ENCODE data around the gene WSB1. TPM values are rescaled to one million over a fixed set of nuclear protein-coding genes. Genes with fewer than 3 reads are reported as not detected.

WSB1 gene
- total and polyA plus RNA-seq, 5 donors from 2014 or later = 176 to 280 (median 190) TPM

DNA sequence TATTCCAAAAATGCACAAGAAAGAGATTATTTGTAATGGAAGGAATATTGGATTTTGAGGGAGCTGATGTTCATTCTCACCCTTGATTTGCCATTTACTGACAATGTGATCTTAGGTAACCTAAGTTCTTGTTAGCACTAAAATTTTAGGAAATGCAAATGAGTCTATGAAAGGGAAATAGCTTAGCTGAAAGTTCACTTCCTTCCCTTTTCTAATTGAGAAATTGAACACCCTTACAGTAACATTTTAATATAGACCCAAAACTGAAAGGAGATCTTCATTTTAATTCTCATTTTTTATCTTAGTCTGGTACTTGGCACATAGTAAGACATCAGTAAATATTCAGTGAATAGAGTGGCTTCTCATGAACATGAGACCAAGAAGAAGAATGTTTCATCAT lies 10.9 kb upstream of the WSB1 start:
- Histone ChIP-seq H3K27ac (ENCODE audit: insufficient read depth, low read length, poor library complexity, severe bottlenecking) (no peak overlapping the region), H3K36me3 (ENCODE audit: control insufficient read depth, insufficient read depth, low read length) (no peaks in the 10 kb centered on the region), H3K4me1 (ENCODE audit: control insufficient read depth, insufficient read depth, low read length, poor library complexity, severe bottlenecking) (no peaks in the 10 kb centered on the region), H3K9me3 (ENCODE audit: control insufficient read depth in 2 of 2, low read length in 2 of 2) (no peaks in the 10 kb centered on the region), H3K27me3 (ENCODE audit: control insufficient read depth, insufficient read depth, low read length) (peaks cover 2% of the 10 kb centered on the region), H3K4me3 (ENCODE audit: low read depth, low read length) (no peak overlapping the region)
- H3K4me1 Mint-ChIP-seq = peaks cover 0 to 4% (median 2%) of the 10 kb centered on the region in 4 donors
- H3K27me3 Mint-ChIP-seq = peaks cover 8% of the 10 kb centered on the region
- no peak for DNase-seq
- no peak for ATAC-seq (ENCODE audit: low read depth in 2 of 2)
- no peaks in the 10 kb centered on the region for H3K36me3 Mint-ChIP-seq
- H3K4me3 Mint-ChIP-seq = no peak overlapping the region
- H3K9me3 Mint-ChIP-seq = no peaks in the 10 kb centered on the region
- H3K27ac Mint-ChIP-seq = no peak overlapping the region

- no peaks in the 10 kb centered on the region for H3K9me3 Mint-ChIP-seq
- H3K4me3 Mint-ChIP-seq = no peak overlapping the region
- H3K4me1 Mint-ChIP-seq = peaks cover 0 to 4% (median 2%) of the 10 kb centered on the region in 4 donors
- no peak for ATAC-seq (ENCODE audit: low read depth in 2 of 2)
- Histone ChIP-seq H3K27ac (ENCODE audit: insufficient read depth, low read length, poor library complexity, severe bottlenecking) (no peak overlapping the region), H3K4me3 (ENCODE audit: low read depth, low read length) (no peak overlapping the region), H3K4me1 (ENCODE audit: control insufficient read depth, insufficient read depth, low read length, poor library complexity, severe bottlenecking) (no peaks in the 10 kb centered on the region), H3K9me3 (ENCODE audit: control insufficient read depth in 2 of 2, low read length in 2 of 2) (no peaks in the 10 kb centered on the region), H3K36me3 (ENCODE audit: control insufficient read depth, insufficient read depth, low read length) (no peaks in the 10 kb centered on the region), H3K27me3 (ENCODE audit: control insufficient read depth, insufficient read depth, low read length) (peaks cover 2% of the 10 kb centered on the region)
- H3K27me3 Mint-ChIP-seq = peaks cover 11% of the 10 kb centered on the region
- H3K36me3 Mint-ChIP-seq = no peaks in the 10 kb centered on the region
- no peak for DNase-seq
- no peak overlapping the region for H3K27ac Mint-ChIP-seq
Observed at GRCh38 chr17:27283751-27284150, 10.2 kb upstream of the WSB1 start.

- no peak overlapping the region for H3K4me3 ChIP-seq (ENCODE audit: low read depth, low read length)
- no peaks in the 10 kb centered on the region for H3K9me3 Mint-ChIP-seq
- H3K27ac ChIP-seq (ENCODE audit: insufficient read depth, low read length, poor library complexity, severe bottlenecking) = no peak overlapping the region
- no peak for ATAC-seq (ENCODE audit: low read depth in 2 of 2)
- no peak for DNase-seq
- no peaks in the 10 kb centered on the region for H3K36me3 Mint-ChIP-seq
- peaks cover 0 to 4% (median 2%) of the 10 kb centered on the region in 4 donors for H3K4me1 Mint-ChIP-seq
- H3K27ac Mint-ChIP-seq = no peak overlapping the region
- peaks cover 2% of the 10 kb centered on the region for H3K27me3 ChIP-seq (ENCODE audit: control insufficient read depth, insufficient read depth, low read length)
- H3K27me3 Mint-ChIP-seq = peaks cover 11% of the 10 kb centered on the region
- no peaks in the 10 kb centered on the region for H3K4me1 ChIP-seq (ENCODE audit: control insufficient read depth, insufficient read depth, low read length, poor library complexity, severe bottlenecking)
- H3K9me3 ChIP-seq (ENCODE audit: control insufficient read depth in 2 of 2, low read length in 2 of 2) = no peaks in the 10 kb centered on the region
- H3K36me3 ChIP-seq (ENCODE audit: control insufficient read depth, insufficient read depth, low read length) = no peaks in the 10 kb centered on the region
- no peak overlapping the region for H3K4me3 Mint-ChIP-seq
Observed at GRCh38 chr17:27284811-27285415, 9.0 kb upstream of the WSB1 start.

GRCh38 chr17:27285516-27285915 lies 8.4 kb upstream of the WSB1 start:
- Mint-ChIP-seq H3K27ac (no peak overlapping the region), H3K36me3 (no peaks in the 10 kb centered on the region), H3K4me1 (peaks cover 0 to 4% (median 2%) of the 10 kb centered on the region in 4 donors), H3K9me3 (no peaks in the 10 kb centered on the region), H3K27me3 (peaks cover 11% of the 10 kb centered on the region), H3K4me3 (no peak overlapping the region)
- H3K4me3 ChIP-seq (ENCODE audit: low read depth, low read length) = no peak overlapping the region
- DNase-seq = no peak
- no peak for ATAC-seq (ENCODE audit: low read depth in 2 of 2)
- no peaks in the 10 kb centered on the region for H3K36me3 ChIP-seq (ENCODE audit: control insufficient read depth, insufficient read depth, low read length)
- H3K27ac ChIP-seq (ENCODE audit: insufficient read depth, low read length, poor library complexity, severe bottlenecking) = no peak overlapping the region
- H3K27me3 ChIP-seq (ENCODE audit: control insufficient read depth, insufficient read depth, low read length) = peaks cover 2% of the 10 kb centered on the region
- H3K4me1 ChIP-seq (ENCODE audit: control insufficient read depth, insufficient read depth, low read length, poor library complexity, severe bottlenecking) = no peaks in the 10 kb centered on the region
- no peaks in the 10 kb centered on the region for H3K9me3 ChIP-seq (ENCODE audit: control insufficient read depth in 2 of 2, low read length in 2 of 2)

DNA sequence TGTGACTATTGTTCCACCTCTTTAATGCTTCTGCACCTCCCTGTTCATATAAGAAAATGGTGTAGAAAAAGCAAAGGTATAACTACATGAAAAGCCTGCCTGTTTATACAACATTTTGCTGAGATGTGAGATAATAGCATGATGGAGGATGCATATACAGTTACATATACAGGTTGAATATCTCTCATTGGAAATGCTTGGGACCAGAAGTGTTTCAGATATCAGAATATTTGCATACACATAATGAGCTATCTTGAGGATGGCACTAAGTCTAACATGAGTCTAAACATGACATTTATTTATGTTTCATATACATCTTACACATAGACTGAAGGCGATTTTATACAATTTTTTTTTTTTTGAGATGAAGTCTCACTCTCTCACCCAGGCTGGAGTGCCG lies 5.7 kb upstream of the WSB1 start:
- H3K27me3 ChIP-seq (ENCODE audit: control insufficient read depth, insufficient read depth, low read length) = peaks cover 2% of the 10 kb centered on the region
- Mint-ChIP-seq H3K9me3 (no peaks in the 10 kb centered on the region), H3K36me3 (no peaks in the 10 kb centered on the region), H3K27ac (no peak overlapping the region), H3K27me3 (peaks cover 11% of the 10 kb centered on the region), H3K4me3 (no peak overlapping the region), H3K4me1 (peaks cover 0 to 1% (median under 1%) of the 10 kb centered on the region in 4 donors)
- no peaks in the 10 kb centered on the region for H3K9me3 ChIP-seq (ENCODE audit: control insufficient read depth in 2 of 2, low read length in 2 of 2)
- no peaks in the 10 kb centered on the region for H3K36me3 ChIP-seq (ENCODE audit: control insufficient read depth, insufficient read depth, low read length)
- H3K4me1 ChIP-seq (ENCODE audit: control insufficient read depth, insufficient read depth, low read length, poor library complexity, severe bottlenecking) = peaks cover under 1% of the 10 kb centered on the region
- no peak overlapping the region for H3K4me3 ChIP-seq (ENCODE audit: low read depth, low read length)
- DNase-seq (no peak), ATAC-seq (ENCODE audit: low read depth in 2 of 2) (no peak)
- no peak overlapping the region for H3K27ac ChIP-seq (ENCODE audit: insufficient read depth, low read length, poor library complexity, severe bottlenecking)

GRCh38 chr17:27289856-27290255 lies 4.1 kb upstream of the WSB1 start:
- no peak for ATAC-seq (ENCODE audit: low read depth in 2 of 2)
- Histone ChIP-seq H3K4me3 (ENCODE audit: low read depth, low read length) (no peak overlapping the region), H3K4me1 (ENCODE audit: control insufficient read depth, insufficient read depth, low read length, poor library complexity, severe bottlenecking) (peaks cover 7% of the 10 kb centered on the region), H3K9me3 (ENCODE audit: control insufficient read depth in 2 of 2, low read length in 2 of 2) (no peaks in the 10 kb centered on the region), H3K27ac (ENCODE audit: insufficient read depth, low read length, poor library complexity, severe bottlenecking) (no peak overlapping the region), H3K27me3 (ENCODE audit: control insufficient read depth, insufficient read depth, low read length) (peaks cover 2% of the 10 kb centered on the region), H3K36me3 (ENCODE audit: control insufficient read depth, insufficient read depth, low read length) (no peaks in the 10 kb centered on the region)
- Mint-ChIP-seq H3K9me3 (no peaks in the 10 kb centered on the region), H3K27me3 (peaks cover 12% of the 10 kb centered on the region), H3K4me1 (peaks cover 0 to 7% (median 3%) of the 10 kb centered on the region in 4 donors), H3K36me3 (no peaks in the 10 kb centered on the region), H3K4me3 (peak overlapping the region in 1 of 4 donors; percentile 64), H3K27ac (peak overlapping the region in 1 of 3 donors; percentile 2)
- no peak for DNase-seq

GRCh38 chr17:27290916-27291598 lies 2.9 kb upstream of the WSB1 start:
- no peaks in the 10 kb centered on the region for H3K36me3 ChIP-seq (ENCODE audit: control insufficient read depth, insufficient read depth, low read length)
- no peaks in the 10 kb centered on the region for H3K9me3 ChIP-seq (ENCODE audit: control insufficient read depth in 2 of 2, low read length in 2 of 2)
- Mint-ChIP-seq H3K9me3 (no peaks in the 10 kb centered on the region), H3K27me3 (peaks cover 10% of the 10 kb centered on the region), H3K4me3 (peak overlapping the region in 2 of 4 donors; percentile 47 to 71), H3K36me3 (no peaks in the 10 kb centered on the region), H3K4me1 (peaks cover 5 to 17% (median 12%) of the 10 kb centered on the region in 4 donors), H3K27ac (peak overlapping the region in 1 of 3 donors; percentile 78)
- peaks cover 2% of the 10 kb centered on the region for H3K27me3 ChIP-seq (ENCODE audit: control insufficient read depth, insufficient read depth, low read length)
- no peak overlapping the region for H3K4me3 ChIP-seq (ENCODE audit: low read depth, low read length)
- no peak overlapping the region for H3K27ac ChIP-seq (ENCODE audit: insufficient read depth, low read length, poor library complexity, severe bottlenecking)
- no peak for DNase-seq
- peaks cover 13% of the 10 kb centered on the region for H3K4me1 ChIP-seq (ENCODE audit: control insufficient read depth, insufficient read depth, low read length, poor library complexity, severe bottlenecking)
- ATAC-seq (ENCODE audit: low read depth in 2 of 2) = no peak

Measured in CD4-positive, CD25-positive, alpha-beta regulatory T cell (primary cell).